GM23338 (cell line): ENCODE results near the gene CSRNP3. TPM values are rescaled to one million over a fixed set of nuclear protein-coding genes. Genes with fewer than 3 reads are reported as not detected.

Experiments
- ATAC-seq: fragments of 200-7000 bp; cut with Tn5 transposase; 3 replicates; pipeline ENCODE4 v1.9.1; 2020
- DNase-seq: peaks from one replicate; pipeline ENCODE4 v3.0.0-alpha.2; 2015; ENCODE audit warnings: low spot score
- H2AFZ ChIP-seq: fragments of 200-600 bp; sonication (generic); 2 replicates; pipeline ENCODE4 v1.8.0; 2016; ENCODE audit warnings: antibody characterized with exemption, mild to moderate bottlenecking, moderate library complexity
- H3F3A ChIP-seq: fragments of 200-600 bp; sonication (generic); replicated peaks from 2 replicates; pipeline ENCODE4 v1.8.0; 2017; ENCODE audit warnings: antibody characterized with exemption, mixed run types, low read depth
- H3K27ac ChIP-seq: fragments of 200-600 bp; sonication (generic); 2 replicates; pipeline ENCODE4 v1.6.1; 2016; ENCODE audit warnings: low read depth
- H3K27me3 ChIP-seq: fragments of 200-600 bp; sonication (generic); 2 replicates; pipeline ENCODE4 v1.8.0; 2016; ENCODE audit warnings: mild to moderate bottlenecking, mixed run types, moderate library complexity; ENCODE audit not compliant: insufficient read depth
- H3K36me3 ChIP-seq: fragments of 200-600 bp; sonication (generic); 2 replicates; pipeline ENCODE4 v1.8.0; 2016; ENCODE audit warnings: mild to moderate bottlenecking; ENCODE audit not compliant: insufficient read depth
- H3K4me1 ChIP-seq: fragments of 200-600 bp; sonication (generic); 2 replicates; pipeline ENCODE4 v1.8.0; 2016; ENCODE audit warnings: mild to moderate bottlenecking, moderate library complexity; ENCODE audit not compliant: insufficient read depth
- H3K4me2 ChIP-seq: fragments of 200-600 bp; sonication (generic); 2 replicates; pipeline ENCODE4 v1.7.1; 2017; ENCODE audit warnings: mixed run types
- H3K4me3 ChIP-seq: fragments of 200-600 bp; sonication (generic); 2 replicates; pipeline ENCODE4 v1.6.1; 2016; ENCODE audit warnings: mixed run types
- H3K79me2 ChIP-seq: fragments of 200-600 bp; sonication (generic); replicated peaks from 2 replicates; pipeline ENCODE4 v1.8.0; 2017; ENCODE audit warnings: mild to moderate bottlenecking; ENCODE audit not compliant: insufficient read depth
- H3K9me2 ChIP-seq: fragments of 200-600 bp; sonication (generic); 2 replicates; pipeline ENCODE4 v1.8.0; 2017; ENCODE audit not compliant: insufficient read depth
- H4K20me1 ChIP-seq: fragments of 200-600 bp; sonication (generic); replicated peaks from 2 replicates; pipeline ENCODE4 v1.8.0; 2017; ENCODE audit warnings: mild to moderate bottlenecking; ENCODE audit not compliant: insufficient read depth
- H3K27ac Mint-ChIP-seq: 2 replicates; pipeline ENCODE4 v1.8.0; 2020; ENCODE audit warnings: inconsistent platforms, mild to moderate bottlenecking, moderate library complexity, mixed read lengths
- H3K27me3 Mint-ChIP-seq: 3 replicates; pipeline ENCODE4 v1.8.0; 2022; ENCODE audit warnings: low read depth, mild to moderate bottlenecking, moderate library complexity, mixed read lengths, inconsistent platforms; ENCODE audit not compliant: insufficient read depth, poor library complexity
- H3K36me3 Mint-ChIP-seq: 3 replicates; pipeline ENCODE4 v1.8.0; 2021; ENCODE audit warnings: low read depth, mild to moderate bottlenecking, inconsistent platforms, moderate library complexity, mixed read lengths
- H3K4me1 Mint-ChIP-seq: 3 replicates; pipeline ENCODE4 v1.8.0; 2020; ENCODE audit warnings: mild to moderate bottlenecking, inconsistent platforms, mixed read lengths
- H3K4me3 Mint-ChIP-seq: 3 replicates; pipeline ENCODE4 v1.8.0; 2021; ENCODE audit warnings: moderate library complexity, mild to moderate bottlenecking, inconsistent platforms, mixed read lengths
- H3K9me3 Mint-ChIP-seq: 3 replicates; pipeline ENCODE4 v1.8.0; 2020; ENCODE audit warnings: moderate library complexity, mild to moderate bottlenecking, inconsistent platforms, mixed read lengths
- CREB1 ChIP-seq: fragments of 250-450 bp; sonication (Bioruptor Pico); IDR thresholded peaks from 2 replicates; pipeline ENCODE4 v1.5.0; 2020; ENCODE audit warnings: low read depth, mild to moderate bottlenecking, moderate library complexity
- ETS1 ChIP-seq: IDR thresholded peaks from 2 replicates; pipeline ENCODE4 v1.6.1; 2016; ENCODE audit warnings: antibody characterized with exemption
- EZH2 ChIP-seq: fragments of 200-600 bp; sonication (generic); IDR thresholded peaks from one replicate; pipeline ENCODE4 v1.8.0; 2017; ENCODE audit warnings: antibody characterized with exemption, mild to moderate bottlenecking, low read depth; ENCODE audit not compliant: unreplicated experiment
- JUNB ChIP-seq: IDR thresholded peaks from one replicate; pipeline ENCODE4 v1.6.1; 2016; ENCODE audit warnings: antibody characterized with exemption; ENCODE audit not compliant: unreplicated experiment
- NANOG ChIP-seq: IDR thresholded peaks from 2 replicates; pipeline ENCODE4 v1.6.1; 2016; ENCODE audit warnings: antibody characterized with exemption, borderline replicate concordance
- POLR2AphosphoS5 ChIP-seq: IDR thresholded peaks from 2 replicates; pipeline ENCODE4 v1.6.1; 2016; ENCODE audit warnings: antibody characterized with exemption, low read depth
- STAT1 ChIP-seq: IDR thresholded peaks from one replicate; pipeline ENCODE4 v1.6.1; 2016; ENCODE audit warnings: antibody characterized with exemption; ENCODE audit not compliant: unreplicated experiment
- ZNF114 ChIP-seq: fragments of 250-450 bp; sonication (Bioruptor Pico); IDR thresholded peaks from 2 replicates; pipeline ENCODE4 v1.5.0; 2020; ENCODE audit warnings: mild to moderate bottlenecking, moderate library complexity
- ZNF331 ChIP-seq: fragments of 250-450 bp; sonication (Bioruptor Pico); IDR thresholded peaks from 2 replicates; pipeline ENCODE4 v1.5.0; 2020; ENCODE audit warnings: low read depth, mild to moderate bottlenecking, moderate library complexity
- polyA plus RNA-seq: library from polyadenylated mRNA; unstranded; fragments of >200 nt; fragmentation: Nextera tagmentation; extraction: Ambion mirVana; gene quantifications from 2 replicates; pipeline ENCODE4 v1.2.1, GENCODE V29; 2016
- total RNA-seq: library from RNA; depleted of rRNA; stranded (reverse); fragments of >200 nt; shearing (Covaris generic); gene quantifications from 2 replicates; pipeline ENCODE4 v1.2.3, GENCODE V29; 2014
- TF ChIP-seq, protein P1 (sequence below): fragments of 250-450 bp; sonication (Bioruptor Pico); IDR thresholded peaks from 2 replicates; pipeline ENCODE4 v1.5.0; 2020; ENCODE audit warnings: mild to moderate bottlenecking, moderate library complexity
- TF ChIP-seq, protein P2 (sequence below), 2 experiments: fragments of 200-600 bp in 1 of 2; sonication (generic) in 1 of 2; conservative IDR thresholded peaks; 2 replicates each; pipeline versions ENCODE4 v1.5.1 to v1.6.1; 2016 to 2017; ENCODE audit warnings: antibody characterized with exemption in 2 of 2, low read depth in 2 of 2, mild to moderate bottlenecking in 2 of 2, moderate library complexity in 1 of 2
- TF ChIP-seq, protein P3 (sequence below): IDR thresholded peaks from one replicate; pipeline ENCODE4 v1.6.1; 2018; ENCODE audit warnings: antibody characterized with exemption; ENCODE audit not compliant: unreplicated experiment

The CSRNP3 gene
- total and polyA plus RNA-seq, 2 experiments from 2014 or later = 3.8 to 6.8 TPM

GRCh38 chr2:165582863-165583506, 113.5 kb downstream of the CSRNP3 start (continued):
- TF ChIP-seq, protein P1, sequence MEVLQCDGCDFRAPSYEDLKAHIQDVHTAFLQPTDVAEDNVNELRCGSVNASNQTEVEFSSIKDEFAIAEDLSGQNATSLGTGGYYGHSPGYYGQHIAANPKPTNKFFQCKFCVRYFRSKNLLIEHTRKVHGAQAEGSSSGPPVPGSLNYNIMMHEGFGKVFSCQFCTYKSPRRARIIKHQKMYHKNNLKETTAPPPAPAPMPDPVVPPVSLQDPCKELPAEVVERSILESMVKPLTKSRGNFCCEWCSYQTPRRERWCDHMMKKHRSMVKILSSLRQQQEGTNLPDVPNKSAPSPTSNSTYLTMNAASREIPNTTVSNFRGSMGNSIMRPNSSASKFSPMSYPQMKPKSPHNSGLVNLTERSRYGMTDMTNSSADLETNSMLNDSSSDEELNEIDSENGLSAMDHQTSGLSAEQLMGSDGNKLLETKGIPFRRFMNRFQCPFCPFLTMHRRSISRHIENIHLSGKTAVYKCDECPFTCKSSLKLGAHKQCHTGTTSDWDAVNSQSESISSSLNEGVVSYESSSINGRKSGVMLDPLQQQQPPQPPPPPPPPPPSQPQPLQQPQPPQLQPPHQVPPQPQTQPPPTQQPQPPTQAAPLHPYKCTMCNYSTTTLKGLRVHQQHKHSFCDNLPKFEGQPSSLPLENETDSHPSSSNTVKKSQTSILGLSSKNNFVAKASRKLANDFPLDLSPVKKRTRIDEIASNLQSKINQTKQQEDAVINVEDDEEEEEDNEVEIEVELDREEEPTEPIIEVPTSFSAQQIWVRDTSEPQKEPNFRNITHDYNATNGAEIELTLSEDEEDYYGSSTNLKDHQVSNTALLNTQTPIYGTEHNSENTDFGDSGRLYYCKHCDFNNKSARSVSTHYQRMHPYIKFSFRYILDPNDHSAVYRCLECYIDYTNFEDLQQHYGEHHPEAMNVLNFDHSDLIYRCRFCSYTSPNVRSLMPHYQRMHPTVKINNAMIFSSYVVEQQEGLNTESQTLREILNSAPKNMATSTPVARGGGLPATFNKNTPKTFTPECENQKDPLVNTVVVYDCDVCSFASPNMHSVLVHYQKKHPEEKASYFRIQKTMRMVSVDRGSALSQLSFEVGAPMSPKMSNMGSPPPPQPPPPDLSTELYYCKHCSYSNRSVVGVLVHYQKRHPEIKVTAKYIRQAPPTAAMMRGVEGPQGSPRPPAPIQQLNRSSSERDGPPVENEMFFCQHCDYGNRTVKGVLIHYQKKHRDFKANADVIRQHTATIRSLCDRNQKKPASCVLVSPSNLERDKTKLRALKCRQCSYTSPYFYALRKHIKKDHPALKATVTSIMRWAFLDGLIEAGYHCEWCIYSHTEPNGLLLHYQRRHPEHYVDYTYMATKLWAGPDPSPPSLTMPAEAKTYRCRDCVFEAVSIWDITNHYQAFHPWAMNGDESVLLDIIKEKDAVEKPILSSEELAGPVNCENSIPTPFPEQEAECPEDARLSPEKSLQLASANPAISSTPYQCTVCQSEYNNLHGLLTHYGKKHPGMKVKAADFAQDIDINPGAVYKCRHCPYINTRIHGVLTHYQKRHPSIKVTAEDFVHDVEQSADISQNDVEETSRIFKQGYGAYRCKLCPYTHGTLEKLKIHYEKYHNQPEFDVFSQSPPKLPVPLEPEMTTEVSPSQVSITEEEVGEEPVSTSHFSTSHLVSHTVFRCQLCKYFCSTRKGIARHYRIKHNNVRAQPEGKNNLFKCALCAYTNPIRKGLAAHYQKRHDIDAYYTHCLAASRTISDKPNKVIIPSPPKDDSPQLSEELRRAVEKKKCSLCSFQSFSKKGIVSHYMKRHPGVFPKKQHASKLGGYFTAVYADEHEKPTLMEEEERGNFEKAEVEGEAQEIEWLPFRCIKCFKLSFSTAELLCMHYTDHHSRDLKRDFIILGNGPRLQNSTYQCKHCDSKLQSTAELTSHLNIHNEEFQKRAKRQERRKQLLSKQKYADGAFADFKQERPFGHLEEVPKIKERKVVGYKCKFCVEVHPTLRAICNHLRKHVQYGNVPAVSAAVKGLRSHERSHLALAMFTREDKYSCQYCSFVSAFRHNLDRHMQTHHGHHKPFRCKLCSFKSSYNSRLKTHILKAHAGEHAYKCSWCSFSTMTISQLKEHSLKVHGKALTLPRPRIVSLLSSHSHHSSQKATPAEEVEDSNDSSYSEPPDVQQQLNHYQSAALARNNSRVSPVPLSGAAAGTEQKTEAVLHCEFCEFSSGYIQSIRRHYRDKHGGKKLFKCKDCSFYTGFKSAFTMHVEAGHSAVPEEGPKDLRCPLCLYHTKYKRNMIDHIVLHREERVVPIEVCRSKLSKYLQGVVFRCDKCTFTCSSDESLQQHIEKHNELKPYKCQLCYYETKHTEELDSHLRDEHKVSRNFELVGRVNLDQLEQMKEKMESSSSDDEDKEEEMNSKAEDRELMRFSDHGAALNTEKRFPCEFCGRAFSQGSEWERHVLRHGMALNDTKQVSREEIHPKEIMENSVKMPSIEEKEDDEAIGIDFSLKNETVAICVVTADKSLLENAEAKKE (CRISPR knock-in tag) = no peak

GRCh38 chr2:165584126-165584654, 114.7 kb downstream of the CSRNP3 start:
- no peaks in the 10 kb centered on the region for H3F3A ChIP-seq
- peaks cover 22% of the 10 kb centered on the region for H3K4me1 ChIP-seq
- H3K4me3 ChIP-seq = no peak overlapping the region
- no peak overlapping the region for H3K4me2 ChIP-seq
- H3K27ac ChIP-seq = no peak overlapping the region
- no peak for ATAC-seq
- no peak overlapping the region for H3K4me3 Mint-ChIP-seq
- H3K27ac Mint-ChIP-seq = no peak overlapping the region; the same call in 1 of the 2 replicates
- H4K20me1 ChIP-seq = no peaks in the 10 kb centered on the region
- H3K4me1 Mint-ChIP-seq = peaks cover 18% of the 10 kb centered on the region
- no peaks in the 10 kb centered on the region for H3K36me3 Mint-ChIP-seq
- no peaks in the 10 kb centered on the region for H3K27me3 ChIP-seq
- DNase-seq = no peak
- no peaks in the 10 kb centered on the region for H3K9me2 ChIP-seq
- H3K79me2 ChIP-seq = no peaks in the 10 kb centered on the region
- no peak overlapping the region for H2AFZ ChIP-seq
- H3K9me3 Mint-ChIP-seq = no peaks in the 10 kb centered on the region
- no peaks in the 10 kb centered on the region for H3K36me3 ChIP-seq
- H3K27me3 Mint-ChIP-seq = peaks cover 2% of the 10 kb centered on the region
- TF ChIP-seq STAT1 (no peak), ETS1 (no peak), NANOG (no peak), JUNB (no peak), CREB1 (CRISPR knock-in tag) (no peak), EZH2 (no peak), ZNF114 (CRISPR knock-in tag) (no peak), ZNF331 (CRISPR knock-in tag) (no peak), POLR2AphosphoS5 (no peak)
- TF ChIP-seq, protein P2, sequence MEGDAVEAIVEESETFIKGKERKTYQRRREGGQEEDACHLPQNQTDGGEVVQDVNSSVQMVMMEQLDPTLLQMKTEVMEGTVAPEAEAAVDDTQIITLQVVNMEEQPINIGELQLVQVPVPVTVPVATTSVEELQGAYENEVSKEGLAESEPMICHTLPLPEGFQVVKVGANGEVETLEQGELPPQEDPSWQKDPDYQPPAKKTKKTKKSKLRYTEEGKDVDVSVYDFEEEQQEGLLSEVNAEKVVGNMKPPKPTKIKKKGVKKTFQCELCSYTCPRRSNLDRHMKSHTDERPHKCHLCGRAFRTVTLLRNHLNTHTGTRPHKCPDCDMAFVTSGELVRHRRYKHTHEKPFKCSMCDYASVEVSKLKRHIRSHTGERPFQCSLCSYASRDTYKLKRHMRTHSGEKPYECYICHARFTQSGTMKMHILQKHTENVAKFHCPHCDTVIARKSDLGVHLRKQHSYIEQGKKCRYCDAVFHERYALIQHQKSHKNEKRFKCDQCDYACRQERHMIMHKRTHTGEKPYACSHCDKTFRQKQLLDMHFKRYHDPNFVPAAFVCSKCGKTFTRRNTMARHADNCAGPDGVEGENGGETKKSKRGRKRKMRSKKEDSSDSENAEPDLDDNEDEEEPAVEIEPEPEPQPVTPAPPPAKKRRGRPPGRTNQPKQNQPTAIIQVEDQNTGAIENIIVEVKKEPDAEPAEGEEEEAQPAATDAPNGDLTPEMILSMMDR (conservative IDR thresholded peaks at IDR 0.05; ENCODE audit: low read depth in 2 of 2) = no peak
- TF ChIP-seq, protein P3, sequence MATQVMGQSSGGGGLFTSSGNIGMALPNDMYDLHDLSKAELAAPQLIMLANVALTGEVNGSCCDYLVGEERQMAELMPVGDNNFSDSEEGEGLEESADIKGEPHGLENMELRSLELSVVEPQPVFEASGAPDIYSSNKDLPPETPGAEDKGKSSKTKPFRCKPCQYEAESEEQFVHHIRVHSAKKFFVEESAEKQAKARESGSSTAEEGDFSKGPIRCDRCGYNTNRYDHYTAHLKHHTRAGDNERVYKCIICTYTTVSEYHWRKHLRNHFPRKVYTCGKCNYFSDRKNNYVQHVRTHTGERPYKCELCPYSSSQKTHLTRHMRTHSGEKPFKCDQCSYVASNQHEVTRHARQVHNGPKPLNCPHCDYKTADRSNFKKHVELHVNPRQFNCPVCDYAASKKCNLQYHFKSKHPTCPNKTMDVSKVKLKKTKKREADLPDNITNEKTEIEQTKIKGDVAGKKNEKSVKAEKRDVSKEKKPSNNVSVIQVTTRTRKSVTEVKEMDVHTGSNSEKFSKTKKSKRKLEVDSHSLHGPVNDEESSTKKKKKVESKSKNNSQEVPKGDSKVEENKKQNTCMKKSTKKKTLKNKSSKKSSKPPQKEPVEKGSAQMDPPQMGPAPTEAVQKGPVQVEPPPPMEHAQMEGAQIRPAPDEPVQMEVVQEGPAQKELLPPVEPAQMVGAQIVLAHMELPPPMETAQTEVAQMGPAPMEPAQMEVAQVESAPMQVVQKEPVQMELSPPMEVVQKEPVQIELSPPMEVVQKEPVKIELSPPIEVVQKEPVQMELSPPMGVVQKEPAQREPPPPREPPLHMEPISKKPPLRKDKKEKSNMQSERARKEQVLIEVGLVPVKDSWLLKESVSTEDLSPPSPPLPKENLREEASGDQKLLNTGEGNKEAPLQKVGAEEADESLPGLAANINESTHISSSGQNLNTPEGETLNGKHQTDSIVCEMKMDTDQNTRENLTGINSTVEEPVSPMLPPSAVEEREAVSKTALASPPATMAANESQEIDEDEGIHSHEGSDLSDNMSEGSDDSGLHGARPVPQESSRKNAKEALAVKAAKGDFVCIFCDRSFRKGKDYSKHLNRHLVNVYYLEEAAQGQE = no peak
